ENCODE measurements around the gene ARNT2.

The ARNT2 gene

GRCh38 chr15:80483725-80484161, 79.6 kb downstream of the ARNT2 start:
- WGBS: 85% methylated on average over 2 of the region's 2 CpGs

GRCh38 chr15:80484333-80484864, 80.2 kb downstream of the ARNT2 start:
- Histone ChIP-seq H2BK120ac (ENCODE audit: low read depth, low read length) (peak overlapping the region; percentile 39), H3K9ac (ENCODE audit: low read length) (no peak overlapping the region), H4K91ac (ENCODE audit: low read length) (peak overlapping the region; percentile 34), H3K23ac (ENCODE audit: low read length in 2 of 2) (no peak overlapping the region), H2AFZ (ENCODE audit: low read depth, low read length) (no peak overlapping the region), H2BK15ac (ENCODE audit: low read depth, poor library complexity, severe bottlenecking) (no peak overlapping the region), H2BK5ac (ENCODE audit: low read depth, low read length, poor library complexity, severe bottlenecking) (no peak overlapping the region), H3K27ac (ENCODE audit: low read length, poor library complexity, severe bottlenecking) (peak overlapping the region; percentile 26), H2AK5ac (ENCODE audit: low read length, severe bottlenecking) (no peak overlapping the region), H4K8ac (ENCODE audit: low read length) (peak overlapping the region; percentile 5), H3K36me3 (ENCODE audit: control insufficient read depth in 1 of 2, insufficient read depth in 2 of 2, low read depth in 1 of 2, low read length in 2 of 2) (peaks cover 0 to 11% of the 10 kb centered on the region in 2 experiments), H3K4me1 (ENCODE audit: control insufficient read depth, insufficient read depth, low read depth, low read length) (peaks cover 41% of the 10 kb centered on the region), H3K27me3 (ENCODE audit: control insufficient read depth in 1 of 2, insufficient read depth in 1 of 2, low read length in 2 of 2) (no peaks in the 10 kb centered on the region), H2BK12ac (ENCODE audit: low read length in 2 of 2) (no peak overlapping the region), H3K9me3 (ENCODE audit: control insufficient read depth, low read length) (no peaks in the 10 kb centered on the region), H3K14ac (ENCODE audit: low read length in 2 of 2) (no peak overlapping the region), H3K4me3 (ENCODE audit: insufficient read depth in 1 of 2, low read depth in 1 of 2, low read length in 2 of 2) (no peak overlapping the region), H3K4ac (ENCODE audit: low read depth in 1 of 2, low read length in 2 of 2) (no peak overlapping the region), H3K18ac (ENCODE audit: low read depth in 1 of 2, low read length in 2 of 2) (peak overlapping the region; percentile 11 to 40), H3K4me2 (ENCODE audit: low read length, poor library complexity, severe bottlenecking) (no peak overlapping the region), H3K79me1 (replicated peaks; ENCODE audit: low read length, poor library complexity, severe bottlenecking) (peaks cover 14% of the 10 kb centered on the region)
- 73% methylated on average over 5 of the region's 7 CpGs for WGBS
- DNase-seq: no peak

More at GRCh38 chr15:80483725-80484161, 79.6 kb downstream of the ARNT2 start:
- Histone ChIP-seq H2BK12ac (ENCODE audit: low read length in 2 of 2) (peak overlapping the region in 1 of 2 experiments; percentile 70), H3K4me1 (ENCODE audit: control insufficient read depth, insufficient read depth, low read depth, low read length) (peaks cover 43% of the 10 kb centered on the region), H4K91ac (ENCODE audit: low read length) (peak overlapping the region; percentile 5), H3K9me3 (ENCODE audit: control insufficient read depth, low read length) (no peaks in the 10 kb centered on the region), H4K8ac (ENCODE audit: low read length) (no peak overlapping the region), H2BK120ac (ENCODE audit: low read depth, low read length) (no peak overlapping the region), H3K4me3 (ENCODE audit: insufficient read depth in 1 of 2, low read depth in 1 of 2, low read length in 2 of 2) (no peak overlapping the region), H3K27ac (ENCODE audit: low read length, poor library complexity, severe bottlenecking) (peak overlapping the region; percentile 19), H3K4me2 (ENCODE audit: low read length, poor library complexity, severe bottlenecking) (no peak overlapping the region), H3K4ac (ENCODE audit: low read depth in 1 of 2, low read length in 2 of 2) (peak overlapping the region in 1 of 2 experiments; percentile 49), H3K9ac (ENCODE audit: low read length) (no peak overlapping the region), H3K18ac (ENCODE audit: low read depth in 1 of 2, low read length in 2 of 2) (peak overlapping the region in 1 of 2 experiments; percentile 86), H3K27me3 (ENCODE audit: control insufficient read depth in 1 of 2, insufficient read depth in 1 of 2, low read length in 2 of 2) (no peaks in the 10 kb centered on the region), H2AK5ac (ENCODE audit: low read length, severe bottlenecking) (peak overlapping the region; percentile 19), H3K36me3 (ENCODE audit: control insufficient read depth in 1 of 2, insufficient read depth in 2 of 2, low read depth in 1 of 2, low read length in 2 of 2) (peaks cover 0 to 14% of the 10 kb centered on the region in 2 experiments), H2BK5ac (ENCODE audit: low read depth, low read length, poor library complexity, severe bottlenecking) (no peak overlapping the region), H3K23ac (ENCODE audit: low read length in 2 of 2) (no peak overlapping the region), H3K14ac (ENCODE audit: low read length in 2 of 2) (no peak overlapping the region), H2BK15ac (ENCODE audit: low read depth, poor library complexity, severe bottlenecking) (no peak overlapping the region), H3K79me1 (replicated peaks; ENCODE audit: low read length, poor library complexity, severe bottlenecking) (peaks cover 16% of the 10 kb centered on the region), H2AFZ (ENCODE audit: low read depth, low read length) (no peak overlapping the region)
- DNase-seq: no peak

GRCh38 chr15:80485370-80486164, 81.4 kb downstream of the ARNT2 start:
- peaks cover 0 to 11% of the 10 kb centered on the region in 2 experiments for H3K36me3 ChIP-seq (ENCODE audit: control insufficient read depth in 1 of 2, insufficient read depth in 2 of 2, low read depth in 1 of 2, low read length in 2 of 2)
- H3K4me2 ChIP-seq (ENCODE audit: low read length, poor library complexity, severe bottlenecking): no peak overlapping the region
- H2BK5ac ChIP-seq (ENCODE audit: low read depth, low read length, poor library complexity, severe bottlenecking): no peak overlapping the region
- no peak overlapping the region for H2AFZ ChIP-seq (ENCODE audit: low read depth, low read length)
- H2BK15ac ChIP-seq (ENCODE audit: low read depth, poor library complexity, severe bottlenecking): no peak overlapping the region
- H3K14ac ChIP-seq (ENCODE audit: low read length in 2 of 2): no peak overlapping the region
- H3K27ac ChIP-seq (ENCODE audit: low read length, poor library complexity, severe bottlenecking): peak overlapping the region; percentile 4
- H2BK12ac ChIP-seq (ENCODE audit: low read length in 2 of 2): peak overlapping the region; percentile 44 to 61
- peak overlapping the region; percentile 16 to 72 for H3K18ac ChIP-seq (ENCODE audit: low read depth in 1 of 2, low read length in 2 of 2)
- 96% methylated on average over 5 of the region's 5 CpGs for WGBS
- H3K4ac ChIP-seq (ENCODE audit: low read depth in 1 of 2, low read length in 2 of 2): peak overlapping the region; percentile 13 to 54
- peaks cover 14% of the 10 kb centered on the region for H3K79me1 ChIP-seq (replicated peaks; ENCODE audit: low read length, poor library complexity, severe bottlenecking)
- H4K91ac ChIP-seq (ENCODE audit: low read length): peak overlapping the region; percentile 83
- H3K27me3 ChIP-seq (ENCODE audit: control insufficient read depth in 1 of 2, insufficient read depth in 1 of 2, low read length in 2 of 2): no peaks in the 10 kb centered on the region
- no peaks in the 10 kb centered on the region for H3K9me3 ChIP-seq (ENCODE audit: control insufficient read depth, low read length)
- H4K8ac ChIP-seq (ENCODE audit: low read length): peak overlapping the region; percentile 19
- H2BK120ac ChIP-seq (ENCODE audit: low read depth, low read length): peak overlapping the region; percentile 78
- no peak overlapping the region for H3K4me3 ChIP-seq (ENCODE audit: insufficient read depth in 1 of 2, low read depth in 1 of 2, low read length in 2 of 2)
- no peak overlapping the region for H3K23ac ChIP-seq (ENCODE audit: low read length in 2 of 2)
- no peak overlapping the region for H3K9ac ChIP-seq (ENCODE audit: low read length)
- no peak for DNase-seq
- peak overlapping the region; percentile 89 for H2AK5ac ChIP-seq (ENCODE audit: low read length, severe bottlenecking)
- H3K4me1 ChIP-seq (ENCODE audit: control insufficient read depth, insufficient read depth, low read depth, low read length): peaks cover 42% of the 10 kb centered on the region

DNA sequence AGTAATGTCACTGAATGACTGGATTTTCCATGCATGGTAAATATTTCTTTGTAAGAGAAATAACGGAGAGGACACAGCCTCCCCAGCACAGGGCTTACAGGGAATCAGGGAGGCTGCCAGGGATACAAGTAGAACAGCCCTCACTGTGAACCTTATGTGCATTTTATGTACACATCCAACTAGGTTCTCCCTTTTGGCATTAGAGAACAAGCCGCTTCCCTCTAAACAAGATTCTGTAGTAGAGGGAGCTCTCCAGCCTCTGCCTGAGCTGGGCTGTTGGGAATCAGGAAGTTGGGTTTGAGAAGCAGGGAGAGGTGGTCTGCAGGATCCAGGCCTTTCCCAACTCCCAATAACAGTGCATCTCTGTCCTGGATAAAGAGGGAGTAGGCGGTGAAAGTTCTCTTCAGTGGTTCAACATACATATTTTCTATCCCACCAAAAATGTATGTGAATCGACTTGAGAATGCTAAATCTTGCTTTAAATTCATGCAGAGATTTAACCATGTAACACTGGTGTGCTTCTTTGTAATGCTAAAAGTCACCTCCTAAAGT, 83.7 kb downstream of the ARNT2 start:
- no peak overlapping the region for H3K27ac ChIP-seq (ENCODE audit: low read length, poor library complexity, severe bottlenecking)
- no peak overlapping the region for H3K14ac ChIP-seq (ENCODE audit: low read length in 2 of 2)
- no peak overlapping the region for H3K4me2 ChIP-seq (ENCODE audit: low read length, poor library complexity, severe bottlenecking)
- 92% methylated on average over 3 of the region's 4 CpGs for WGBS
- peak overlapping the region in 1 of 2 experiments; percentile 5 for H3K4ac ChIP-seq (ENCODE audit: low read depth in 1 of 2, low read length in 2 of 2)
- H3K4me1 ChIP-seq (ENCODE audit: control insufficient read depth, insufficient read depth, low read depth, low read length): peaks cover 34% of the 10 kb centered on the region
- DNase-seq: no peak
- H3K9ac ChIP-seq (ENCODE audit: low read length): peak overlapping the region; percentile 77
- no peak overlapping the region for H2AFZ ChIP-seq (ENCODE audit: low read depth, low read length)
- H4K91ac ChIP-seq (ENCODE audit: low read length): no peak overlapping the region
- H3K4me3 ChIP-seq (ENCODE audit: insufficient read depth in 1 of 2, low read depth in 1 of 2, low read length in 2 of 2): no peak overlapping the region
- H3K27me3 ChIP-seq (ENCODE audit: control insufficient read depth in 1 of 2, insufficient read depth in 1 of 2, low read length in 2 of 2): no peaks in the 10 kb centered on the region
- peaks cover 8% of the 10 kb centered on the region for H3K79me1 ChIP-seq (replicated peaks; ENCODE audit: low read length, poor library complexity, severe bottlenecking)
- no peak overlapping the region for H4K8ac ChIP-seq (ENCODE audit: low read length)
- H2BK15ac ChIP-seq (ENCODE audit: low read depth, poor library complexity, severe bottlenecking): no peak overlapping the region
- no peaks in the 10 kb centered on the region for H3K9me3 ChIP-seq (ENCODE audit: control insufficient read depth, low read length)
- no peak overlapping the region for H3K18ac ChIP-seq (ENCODE audit: low read depth in 1 of 2, low read length in 2 of 2)
- H2BK12ac ChIP-seq (ENCODE audit: low read length in 2 of 2): no peak overlapping the region
- H3K36me3 ChIP-seq (ENCODE audit: control insufficient read depth in 1 of 2, insufficient read depth in 2 of 2, low read depth in 1 of 2, low read length in 2 of 2): peaks cover 0 to 11% of the 10 kb centered on the region in 2 experiments
- peak overlapping the region; percentile 42 for H2AK5ac ChIP-seq (ENCODE audit: low read length, severe bottlenecking)
- no peak overlapping the region for H3K23ac ChIP-seq (ENCODE audit: low read length in 2 of 2)
- H2BK120ac ChIP-seq (ENCODE audit: low read depth, low read length): no peak overlapping the region
- no peak overlapping the region for H2BK5ac ChIP-seq (ENCODE audit: low read depth, low read length, poor library complexity, severe bottlenecking)

All from mesenchymal stem cell (in vitro differentiated cells and primary cell).